Central memory CD8-positive, alpha-beta T cell (primary cell): ENCODE data around the gene TUBG1.

Source experiments
- ATAC-seq: fragments of 150-1000 bp; cut with Tn5 transposase; replicated peaks from 2 replicates; pipeline ENCODE4 v1.10.0; 2022; ENCODE audit warnings: mild to moderate bottlenecking, moderate FRiP score, moderate number of reproducible peaks; ENCODE audit not compliant: poor library complexity, severe bottlenecking; ENCODE audit errors: extremely low read depth
- DNase-seq, 2 donors: peaks; one replicate each; pipeline ENCODE4 v3.0.0; 2021; ENCODE audit warnings: low spot score in 2 of 2
- H3K27ac Mint-ChIP-seq: one replicate; pipeline ENCODE4 v1.8.0; 2022; ENCODE audit warnings: low read depth, mild to moderate bottlenecking, moderate library complexity, mixed read lengths
- H3K27me3 Mint-ChIP-seq: one replicate; pipeline ENCODE4 v1.8.0; 2022; ENCODE audit warnings: mixed read lengths
- H3K36me3 Mint-ChIP-seq: one replicate; pipeline ENCODE4 v1.8.0; 2022; ENCODE audit warnings: mild to moderate bottlenecking, moderate library complexity, mixed read lengths; ENCODE audit not compliant: insufficient read depth
- H3K4me1 Mint-ChIP-seq: one replicate; pipeline ENCODE4 v1.8.0; 2022; ENCODE audit warnings: mixed read lengths
- H3K4me3 Mint-ChIP-seq: one replicate; pipeline ENCODE4 v1.8.0; 2022; ENCODE audit warnings: mild to moderate bottlenecking, moderate library complexity, mixed read lengths
- H3K9me3 Mint-ChIP-seq: one replicate; pipeline ENCODE4 v1.8.0; 2022; ENCODE audit warnings: mixed read lengths

TUBG1 gene

DNA sequence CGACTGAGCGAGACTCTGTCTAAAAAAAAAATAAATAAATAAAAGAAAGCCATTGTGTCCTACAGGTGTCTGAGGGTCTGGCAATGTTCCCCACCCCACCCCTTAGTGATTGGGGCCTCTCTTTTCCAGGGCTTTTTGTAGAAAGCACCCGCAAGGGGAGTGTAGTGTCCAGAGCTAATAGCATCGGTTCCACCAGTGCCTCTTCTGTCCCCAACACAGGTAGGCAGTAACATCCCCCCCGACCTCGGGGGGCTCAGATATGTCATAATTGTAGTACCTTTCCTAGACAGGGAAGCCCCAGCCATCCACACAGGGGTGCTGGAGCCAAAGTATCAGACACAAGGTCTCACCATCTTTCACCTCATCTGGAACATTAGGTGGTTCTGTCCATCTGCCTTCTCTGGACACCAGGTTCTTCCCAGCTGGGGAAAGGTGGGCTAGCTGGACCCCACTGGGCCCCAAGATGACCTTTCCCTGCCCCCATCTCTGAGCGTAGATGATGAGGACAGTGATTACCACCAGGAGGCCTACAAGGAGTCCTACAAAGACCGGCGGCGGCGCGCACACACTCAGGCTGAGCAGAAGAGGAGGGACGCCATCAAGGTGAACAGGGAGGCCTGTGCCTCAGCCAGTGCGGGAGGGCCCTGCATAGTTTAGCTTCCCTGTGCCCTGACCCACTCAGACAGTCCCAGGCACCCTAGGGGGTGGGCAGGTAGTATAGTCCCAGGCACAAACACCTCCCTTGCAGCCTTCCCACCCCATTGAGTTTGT lies 41.0 kb upstream of the TUBG1 start:
- H3K27me3 Mint-ChIP-seq = no peaks in the 10 kb centered on the region
- peak overlapping the region; percentile 50 for H3K4me3 Mint-ChIP-seq
- DNase-seq = no peak
- no peak for ATAC-seq
- no peaks in the 10 kb centered on the region for H3K9me3 Mint-ChIP-seq
- H3K27ac Mint-ChIP-seq = no peak overlapping the region
- H3K4me1 Mint-ChIP-seq = peaks cover 36% of the 10 kb centered on the region
- peaks cover 36% of the 10 kb centered on the region for H3K36me3 Mint-ChIP-seq

DNA sequence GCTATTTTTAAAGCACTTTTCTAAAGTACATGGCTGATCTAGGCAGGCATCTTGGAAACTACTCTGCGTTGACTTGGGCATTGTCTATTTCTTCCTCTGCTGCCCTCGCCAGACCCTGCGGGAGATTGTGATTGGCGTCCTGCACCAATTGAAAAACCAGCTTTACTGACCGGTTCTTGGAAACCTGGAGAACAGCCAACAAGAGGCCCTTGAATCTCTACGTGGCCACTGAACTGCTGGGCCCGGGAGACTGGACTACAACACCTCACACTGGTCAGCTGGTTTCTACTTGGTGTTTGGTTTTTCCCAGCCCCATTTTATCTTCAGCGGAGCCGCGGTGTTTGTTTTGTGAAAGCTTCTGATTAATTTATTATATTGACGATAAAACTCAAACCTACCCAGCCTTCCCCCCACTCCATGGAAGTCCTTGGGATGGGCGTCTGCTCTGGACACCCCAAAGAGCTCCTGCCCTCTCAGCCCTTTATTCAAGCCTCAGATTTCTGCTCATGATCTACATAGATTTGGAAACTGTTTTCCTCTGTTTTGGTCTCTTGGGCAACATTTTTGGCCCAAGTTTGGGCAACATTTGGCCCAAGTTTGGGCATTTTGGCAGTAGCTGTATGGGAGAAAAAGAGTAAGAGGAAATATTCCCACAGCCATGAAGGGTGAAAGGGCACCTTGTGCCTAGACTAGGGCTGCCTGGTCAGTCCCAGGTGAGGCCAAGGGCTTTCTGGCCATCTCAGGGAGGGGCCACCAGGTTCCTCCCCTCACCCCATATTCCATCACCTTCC lies 37.9 kb upstream of the TUBG1 start:
- no peak overlapping the region for H3K4me3 Mint-ChIP-seq
- ATAC-seq (no peak), DNase-seq (no peak)
- H3K27me3 Mint-ChIP-seq = no peaks in the 10 kb centered on the region
- H3K36me3 Mint-ChIP-seq = peaks cover 39% of the 10 kb centered on the region
- no peak overlapping the region for H3K27ac Mint-ChIP-seq
- no peaks in the 10 kb centered on the region for H3K9me3 Mint-ChIP-seq
- H3K4me1 Mint-ChIP-seq = peaks cover 43% of the 10 kb centered on the region

DNA sequence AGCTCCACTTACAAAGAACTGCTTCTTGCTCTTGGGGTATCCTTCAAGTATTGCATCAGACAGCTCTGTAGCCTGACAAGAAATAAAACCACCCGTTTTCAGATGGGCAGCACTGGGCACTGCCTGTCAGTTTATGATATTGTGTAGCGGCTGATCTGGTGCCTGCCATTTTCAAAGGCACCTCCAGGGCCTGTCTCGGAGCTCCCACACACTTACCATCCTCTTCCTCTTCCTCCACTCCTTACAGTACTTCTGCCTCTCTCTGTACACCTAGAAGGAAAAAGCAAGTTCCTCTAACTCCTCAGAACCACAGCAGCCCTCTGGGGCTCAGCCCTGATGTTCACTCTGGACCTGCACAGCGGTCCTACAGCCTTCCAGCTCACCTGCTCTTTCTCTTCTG lies 36.4 kb upstream of the TUBG1 start:
- Mint-ChIP-seq H3K4me1 (peaks cover 46% of the 10 kb centered on the region), H3K9me3 (no peaks in the 10 kb centered on the region), H3K36me3 (peaks cover 37% of the 10 kb centered on the region), H3K27me3 (no peaks in the 10 kb centered on the region), H3K27ac (no peak overlapping the region), H3K4me3 (no peak overlapping the region)
- ATAC-seq = no peak
- DNase-seq = no peak

DNA sequence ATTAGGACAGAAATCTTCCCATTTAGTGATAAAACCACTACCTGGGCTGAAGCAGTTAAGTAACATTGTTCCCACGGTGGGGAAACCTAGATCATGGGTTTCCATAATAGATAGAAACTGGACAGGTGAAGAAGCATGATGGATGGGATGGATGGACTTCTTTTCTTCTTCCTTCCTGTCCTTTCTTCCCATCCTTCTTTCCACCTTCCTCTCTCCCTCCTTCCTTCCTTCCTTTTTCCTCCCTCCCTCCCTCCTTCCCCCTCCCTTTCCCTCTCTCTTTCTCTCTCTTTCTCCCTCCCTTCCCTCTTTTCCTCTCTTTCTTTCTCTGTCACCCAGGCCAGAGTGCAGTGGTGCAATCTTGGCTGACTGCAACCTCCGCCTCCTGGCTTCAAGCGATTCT lies 35.0 kb upstream of the TUBG1 start:
- Mint-ChIP-seq H3K9me3 (no peaks in the 10 kb centered on the region), H3K4me3 (no peak overlapping the region), H3K27me3 (no peaks in the 10 kb centered on the region), H3K27ac (no peak overlapping the region), H3K4me1 (peaks cover 45% of the 10 kb centered on the region), H3K36me3 (peaks cover 40% of the 10 kb centered on the region)
- DNase-seq (no peak), ATAC-seq (no peak)

DNA sequence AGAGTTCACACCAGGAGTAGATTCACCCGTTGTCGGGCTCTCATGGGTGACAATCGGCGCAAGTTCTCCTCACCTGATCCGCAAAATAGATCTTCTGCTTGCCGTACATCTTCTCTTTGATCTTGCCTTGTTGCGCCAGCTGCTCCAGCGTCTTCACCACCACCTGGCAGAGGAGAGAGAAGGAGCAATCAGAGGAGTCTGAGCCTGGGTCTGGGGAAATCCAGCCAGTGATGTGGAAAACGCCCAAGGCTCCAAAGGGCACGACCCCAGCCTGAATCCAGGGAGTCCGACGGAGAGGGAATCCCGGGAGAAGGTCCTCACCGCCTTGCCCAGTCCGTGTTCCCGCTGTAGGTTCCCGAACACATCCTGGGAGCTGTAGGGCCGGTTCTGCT lies 32.3 kb upstream of the TUBG1 start:
- H3K36me3 Mint-ChIP-seq = peaks cover 46% of the 10 kb centered on the region
- H3K27ac Mint-ChIP-seq = peak overlapping the region; percentile 84
- ATAC-seq (no peak), DNase-seq (no peak)
- H3K9me3 Mint-ChIP-seq = no peaks in the 10 kb centered on the region
- no peaks in the 10 kb centered on the region for H3K27me3 Mint-ChIP-seq
- H3K4me1 Mint-ChIP-seq = peaks cover 45% of the 10 kb centered on the region
- H3K4me3 Mint-ChIP-seq = peak overlapping the region; percentile 89

DNA sequence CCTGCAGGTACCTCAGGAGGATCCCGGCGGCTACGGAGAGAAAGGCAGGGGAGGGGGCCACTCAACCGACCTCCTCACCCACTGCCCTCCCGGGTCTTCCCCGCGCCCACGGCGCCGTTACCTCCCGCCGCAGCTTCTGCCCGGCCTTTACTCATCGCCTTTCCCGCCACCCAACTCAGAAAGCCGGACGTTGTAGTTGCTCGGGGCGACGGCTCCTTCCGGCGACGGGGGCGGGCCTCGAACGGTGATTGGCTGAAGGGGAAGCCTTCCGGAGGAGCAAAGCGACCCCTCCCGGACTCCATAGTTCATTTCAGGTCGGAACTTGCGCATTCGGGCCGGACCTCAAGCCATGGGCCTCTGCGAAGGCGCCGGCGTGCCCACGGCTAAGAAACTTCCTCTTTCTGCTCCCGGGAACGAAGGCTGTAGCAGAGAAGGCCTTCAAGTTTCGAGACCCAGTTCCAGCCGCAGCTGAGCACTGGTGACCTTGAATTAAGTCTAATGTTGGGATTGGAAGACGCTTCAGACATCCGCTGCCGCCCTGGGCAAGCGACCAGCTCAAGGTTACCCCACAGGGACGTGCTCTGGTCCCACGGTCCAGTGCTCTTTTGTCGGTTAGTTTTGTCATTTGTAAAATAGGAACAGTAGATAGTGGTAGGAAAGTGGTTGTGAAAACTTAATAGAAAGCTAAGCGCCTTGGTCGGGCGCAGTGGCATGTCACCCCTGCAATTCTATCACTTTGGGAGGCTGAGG lies 31.8 kb upstream of the TUBG1 start, which contains the start of gene PSMC3IP:
Gene PSMC3IP, minus strand, starts transcription at position 198 of the 750 bp plus-strand sequence. Its CDS starts 43 bp downstream, at position 155.
- H3K27ac Mint-ChIP-seq = peak within 1 kb of the TSS; percentile 84
- ATAC-seq = peak; percentile 95
- peak; percentile 80 to 84 for DNase-seq
- no peaks in the 10 kb centered on the region for H3K27me3 Mint-ChIP-seq
- peaks cover 45% of the 10 kb centered on the region for H3K4me1 Mint-ChIP-seq
- no peaks in the 10 kb centered on the region for H3K9me3 Mint-ChIP-seq
- peaks cover 46% of the 10 kb centered on the region for H3K36me3 Mint-ChIP-seq
- peak within 1 kb of the TSS; percentile 89 for H3K4me3 Mint-ChIP-seq

DNA sequence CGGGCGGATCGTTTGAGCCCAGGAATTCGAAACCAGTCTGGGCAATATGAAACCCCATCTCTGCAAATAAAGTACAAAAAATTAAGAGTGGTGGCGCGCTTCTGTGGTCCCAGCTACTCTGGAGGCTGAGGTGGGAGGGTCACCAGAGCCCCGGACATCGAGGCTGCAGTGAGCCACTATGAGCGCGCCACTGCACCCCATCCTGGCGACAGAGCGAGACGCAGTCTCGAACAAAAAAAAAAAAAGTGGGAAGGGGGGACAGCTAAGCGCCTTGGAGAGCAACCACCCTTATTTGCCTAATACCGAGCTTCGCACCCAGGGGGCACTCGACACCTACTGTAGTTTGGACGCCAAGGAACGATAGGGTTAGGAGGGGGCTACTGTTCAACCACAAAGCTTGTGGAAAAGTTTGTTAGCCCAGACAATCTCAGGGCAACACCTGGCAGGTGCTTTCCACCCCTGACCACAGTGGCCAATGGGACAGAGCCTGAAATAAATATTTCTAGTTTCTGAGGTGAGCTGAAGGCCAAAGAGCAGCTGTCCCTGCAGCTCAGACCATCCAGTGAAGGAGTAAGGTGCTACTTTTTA lies 31.1 kb upstream of the TUBG1 start:
- ATAC-seq (peak; percentile 64), DNase-seq (peak; percentile 52 to 54)
- Mint-ChIP-seq H3K4me3 (peak overlapping the region; percentile 89), H3K4me1 (peaks cover 39% of the 10 kb centered on the region), H3K27me3 (no peaks in the 10 kb centered on the region), H3K9me3 (no peaks in the 10 kb centered on the region), H3K27ac (peak overlapping the region; percentile 84), H3K36me3 (peaks cover 48% of the 10 kb centered on the region)

DNA sequence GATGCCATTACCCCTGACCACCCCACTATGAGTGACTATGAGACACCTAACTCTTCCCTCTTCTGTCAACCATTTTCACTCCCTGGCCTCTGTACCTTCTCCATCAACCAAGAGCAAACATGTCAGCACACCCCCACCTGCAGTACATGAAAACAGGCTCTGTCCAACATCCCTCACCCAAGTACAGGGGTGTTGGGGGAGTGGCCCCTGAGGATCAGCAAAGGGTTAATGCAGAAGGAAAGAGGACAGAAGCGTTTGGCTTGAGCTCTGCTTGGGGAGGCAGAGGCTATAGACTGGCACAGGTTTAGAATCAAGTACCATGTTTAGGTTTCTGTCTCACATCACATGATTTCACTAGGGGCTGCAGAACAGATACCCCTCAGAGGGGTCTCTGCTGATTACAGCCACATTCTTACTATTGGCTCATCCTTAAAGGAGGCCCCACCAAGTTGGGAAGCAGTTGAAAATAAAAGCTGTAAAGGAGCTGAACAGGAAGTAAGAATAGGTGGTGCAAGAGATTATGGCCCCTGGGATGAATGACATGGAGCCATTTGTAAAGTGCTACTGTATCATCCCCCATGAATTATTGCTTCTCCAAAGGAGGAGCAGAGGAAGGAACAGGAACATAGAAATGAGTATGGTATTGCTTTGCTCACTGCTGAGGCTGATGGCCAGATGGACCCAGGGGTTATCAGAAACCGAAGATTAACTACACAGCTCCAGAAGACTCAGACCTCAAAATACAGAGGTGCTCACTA lies 29.5 kb upstream of the TUBG1 start:
- DNase-seq (no peak), ATAC-seq (no peak)
- peaks cover 56% of the 10 kb centered on the region for H3K36me3 Mint-ChIP-seq
- no peaks in the 10 kb centered on the region for H3K9me3 Mint-ChIP-seq
- peaks cover 33% of the 10 kb centered on the region for H3K4me1 Mint-ChIP-seq
- no peaks in the 10 kb centered on the region for H3K27me3 Mint-ChIP-seq
- H3K27ac Mint-ChIP-seq = no peak overlapping the region
- H3K4me3 Mint-ChIP-seq = no peak overlapping the region

DNA sequence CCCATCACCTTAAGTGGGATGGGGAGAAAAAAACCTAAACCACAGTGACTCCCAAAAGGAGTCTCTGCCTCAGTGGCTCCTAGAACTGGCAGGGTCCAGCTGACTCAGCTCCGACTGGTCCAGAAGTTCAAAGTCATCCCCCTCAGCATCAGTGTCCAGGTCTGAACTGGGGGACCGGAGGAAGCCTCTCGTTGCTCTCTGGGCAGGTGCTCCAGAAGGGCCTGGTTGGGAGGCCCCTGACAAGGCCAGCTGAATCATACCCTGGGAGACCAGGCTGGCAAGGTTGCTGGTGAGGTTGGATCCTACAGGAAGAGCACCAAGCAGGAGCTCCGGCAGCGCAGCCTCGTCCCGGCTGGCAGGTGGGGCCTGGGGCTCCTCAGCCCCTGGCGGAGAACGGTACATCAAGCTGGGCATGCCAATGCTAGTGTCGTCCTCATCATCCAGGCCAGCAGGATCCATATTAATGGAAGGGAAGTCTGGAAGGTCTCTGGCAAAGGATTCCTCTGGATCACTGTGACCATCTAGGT lies 27.7 kb upstream of the TUBG1 start:
- Mint-ChIP-seq H3K4me3 (no peak overlapping the region), H3K27ac (no peak overlapping the region), H3K36me3 (peaks cover 67% of the 10 kb centered on the region), H3K4me1 (peaks cover 22% of the 10 kb centered on the region), H3K9me3 (no peaks in the 10 kb centered on the region), H3K27me3 (no peaks in the 10 kb centered on the region)
- no peak for ATAC-seq
- DNase-seq = no peak

DNA sequence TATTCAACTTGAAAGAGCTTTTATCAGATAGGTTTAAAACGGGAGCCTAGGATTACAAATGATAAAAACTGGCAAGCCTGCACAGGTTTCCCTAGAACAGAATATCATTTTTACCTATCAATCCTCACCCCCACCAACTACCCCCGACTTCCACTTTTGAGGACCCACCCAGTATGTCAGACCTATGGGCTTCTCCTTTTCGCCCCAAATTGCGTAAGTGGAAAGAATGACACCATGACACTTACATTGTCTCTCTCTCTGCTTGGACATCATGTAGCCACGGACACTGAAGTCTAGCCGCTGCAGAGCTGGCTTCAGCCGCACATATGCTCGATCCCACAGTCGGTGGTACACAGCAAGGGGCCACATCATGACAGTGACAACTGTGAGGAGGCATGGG lies 24.6 kb upstream of the TUBG1 start:
- Mint-ChIP-seq H3K27me3 (no peaks in the 10 kb centered on the region), H3K4me1 (peaks cover 8% of the 10 kb centered on the region), H3K4me3 (no peak overlapping the region), H3K36me3 (peaks cover 82% of the 10 kb centered on the region), H3K27ac (no peak overlapping the region), H3K9me3 (no peaks in the 10 kb centered on the region)
- ATAC-seq (no peak), DNase-seq (no peak)

DNA sequence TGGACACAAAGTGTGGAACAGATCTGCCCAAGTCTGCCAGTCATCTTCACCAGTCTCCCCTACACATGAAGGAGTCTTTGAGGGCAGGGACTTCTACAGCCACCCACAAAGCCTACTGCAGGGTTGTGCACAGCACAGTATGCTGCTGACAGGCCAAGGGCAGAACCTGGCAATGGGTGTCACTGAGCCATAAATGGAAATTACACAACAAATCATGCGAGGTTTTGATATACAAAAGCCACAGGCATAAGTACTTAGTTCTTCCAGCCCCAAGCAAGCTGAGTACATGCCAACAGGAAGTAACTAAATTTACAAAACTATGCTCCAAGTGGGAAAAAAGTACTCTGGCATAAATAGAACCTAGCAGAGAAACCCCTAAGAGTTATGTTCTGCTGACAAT lies 24.1 kb upstream of the TUBG1 start:
- peaks cover 82% of the 10 kb centered on the region for H3K36me3 Mint-ChIP-seq
- DNase-seq (no peak), ATAC-seq (no peak)
- no peak overlapping the region for H3K4me3 Mint-ChIP-seq
- H3K4me1 Mint-ChIP-seq = peaks cover 8% of the 10 kb centered on the region
- H3K27ac Mint-ChIP-seq = no peak overlapping the region
- H3K9me3 Mint-ChIP-seq = no peaks in the 10 kb centered on the region
- no peaks in the 10 kb centered on the region for H3K27me3 Mint-ChIP-seq
